GM12878 (cell line): ENCODE measurements around the gene ADGRL2. TPM values are rescaled to one million over a fixed set of nuclear protein-coding genes. Genes with fewer than 3 reads are reported as not detected.

ENCODE experiments used
- ATAC-seq: fragments of 200-7000 bp; cut with Tn5 transposase; 3 replicates; pipeline ENCODE4 v1.9.1; 2020; ENCODE audit warnings: mild to moderate bottlenecking, moderate library complexity
- BruUV-seq: library from RNA; stranded (reverse); fragments of 400-500 nt; replicated peaks from 2 replicates; lab custom pipeline; 2021; lab: Mats Ljungman, UMichigan
- CTCF ChIA-PET: fragments of 300-600 bp; sonication (Branson Sonifier 250); formaldehyde crosslinking; extraction: SDS; loops from one replicate; lab custom pipeline; 2021; ENCODE audit warnings: inconsistent platforms; lab: Yijun Ruan, JAX
- POLR2A ChIA-PET: fragments of 350-600 bp; formaldehyde crosslinking; extraction: SDS; loops from one replicate; lab custom pipeline; 2021; ENCODE audit warnings: inconsistent platforms; lab: Charles Lee
- RAD21 ChIA-PET: fragments of 300-600 bp; sonication (Branson Sonifier 250); formaldehyde crosslinking; loops from one replicate; lab custom pipeline; 2023; ENCODE audit warnings: antibody characterized with exemption; ENCODE audit not compliant: unreplicated experiment; lab: Charles Lee
- SMC1A ChIA-PET: fragments of 300-600 bp; sonication (Branson Sonifier 250); formaldehyde crosslinking; loops from one replicate; lab custom pipeline; 2023; ENCODE audit not compliant: unreplicated experiment, uncharacterized antibody; lab: Charles Lee
- DNase-seq: peaks from one replicate; pipeline ENCODE4 v3.0.0-alpha.2; 2011; ENCODE audit warnings: low read depth, low spot score
- FAIRE-seq: peaks from 3 replicates; lab custom pipeline; 2011; peaks lifted over from hg19 to GRCh38; lab: Jason Lieb, UNC
- H2AFZ ChIP-seq: 2 replicates; pipeline ENCODE4 v1.6.0; 2011; ENCODE audit warnings: low read depth, low read length, control low read depth; ENCODE audit not compliant: control insufficient read depth
- H3K27ac ChIP-seq: 2 replicates; pipeline ENCODE4 v1.5.1; 2011; ENCODE audit warnings: control low read depth; ENCODE audit not compliant: control insufficient read depth, insufficient read depth
- H3K27me3 ChIP-seq, 2 experiments: replicated peaks in 1 of 2; 2 replicates each; pipeline versions ENCODE4 v1.6.0 to v1.6.1; 2011; ENCODE audit warnings: low read length in 1 of 2; ENCODE audit not compliant: control insufficient read depth in 2 of 2, insufficient read depth in 2 of 2
- H3K36me3 ChIP-seq, 2 experiments: 2 replicates each; pipeline ENCODE4 v1.5.1; 2011; ENCODE audit warnings: low read length in 1 of 2; ENCODE audit not compliant: control insufficient read depth in 2 of 2, insufficient read depth in 2 of 2
- H3K4me1 ChIP-seq: 2 replicates; pipeline ENCODE4 v1.6.1; 2011; ENCODE audit warnings: mild to moderate bottlenecking, low read length, moderate library complexity, mixed read lengths; ENCODE audit not compliant: control insufficient read depth, insufficient read depth
- H3K4me2 ChIP-seq: 2 replicates; pipeline ENCODE4 v1.6.0; 2011; ENCODE audit warnings: control low read depth; ENCODE audit not compliant: control insufficient read depth, insufficient read depth
- H3K4me3 ChIP-seq: fragments of 200-600 bp; sonication (generic); 2 replicates; pipeline ENCODE4 v1.5.1; 2016
- H3K79me2 ChIP-seq: 2 replicates; pipeline ENCODE4 v1.6.0; 2011; ENCODE audit warnings: low read length; ENCODE audit not compliant: control insufficient read depth, insufficient read depth
- H3K9ac ChIP-seq: 2 replicates; pipeline ENCODE4 v1.8.0; 2011; ENCODE audit warnings: low read length, control low read depth, mixed read lengths; ENCODE audit not compliant: control insufficient read depth, insufficient read depth
- H3K9me3 ChIP-seq: replicated peaks from 3 replicates; pipeline ENCODE4 v1.5.1; 2011; ENCODE audit warnings: mild to moderate bottlenecking, low read length; ENCODE audit not compliant: control insufficient read depth, insufficient read depth
- H4K20me1 ChIP-seq: 2 replicates; pipeline ENCODE4 v1.6.0; 2011; ENCODE audit not compliant: control insufficient read depth, insufficient read depth
- ATF7 ChIP-seq: fragments of 450-650 bp; IDR thresholded peaks from 2 replicates; pipeline ENCODE4 v1.6.1; 2016; ENCODE audit warnings: low read depth, mild to moderate bottlenecking
- BHLHE40 ChIP-seq, 2 experiments: fragments of 450-650 bp in 1 of 2; IDR thresholded peaks; 2 replicates each; pipeline ENCODE4 v1.6.1; 2011 to 2017; ENCODE audit warnings: low read depth in 2 of 2, borderline replicate concordance in 1 of 2, improper control_type of control experiment in 1 of 2, low read length in 1 of 2, mild to moderate bottlenecking in 1 of 2
- FOXM1 ChIP-seq: IDR thresholded peaks from 2 replicates; pipeline ENCODE4 v1.6.1; 2012; ENCODE audit warnings: low read depth, mild to moderate bottlenecking, inconsistent platforms, low read length, moderate library complexity
- SREBF2 ChIP-seq: IDR thresholded peaks from 2 replicates; pipeline ENCODE4 v1.6.1; 2012; ENCODE audit warnings: mild to moderate bottlenecking, low read length
- TCF3 ChIP-seq: IDR thresholded peaks from 2 replicates; pipeline ENCODE4 v1.6.1; 2012; ENCODE audit warnings: low read depth, mild to moderate bottlenecking, low read length, borderline replicate concordance; ENCODE audit not compliant: insufficient read depth
- ZNF207 ChIP-seq: fragments of 450-650 bp; IDR thresholded peaks from 2 replicates; pipeline ENCODE4 v1.6.1; 2014; ENCODE audit warnings: antibody characterized with exemption, mild to moderate bottlenecking, borderline replicate concordance
- WGBS: methylation state at CpG from one replicate; pipeline ENCODE4 v1.1.6; 2016; ENCODE audit warnings: low lambda C conversion rate; ENCODE audit not compliant: insufficient replicate concordance, insufficient coverage; ENCODE audit errors: missing lambda C conversion rate; 5-methylcytosine and 5-hydroxymethylcytosine counted together
- in situ Hi-C: fragments of 300-500 bp; cut with MboI; formaldehyde crosslinking; loops from 9 replicates; pipeline ENCODE4 v1.14.3; 2018; ENCODE audit warnings: mixed read lengths
- intact Hi-C: fragments of 100-400 bp; cut with micrococcal nuclease; formaldehyde crosslinking; loops from one replicate; pipeline ENCODE4 v1.14.2; 2022; ENCODE audit not compliant: unreplicated experiment
- polyA plus RNA-seq, 11 experiments: library from polyadenylated mRNA; depleted of rRNA in 4 of 11; unstranded in 6 of 11; stranded (reverse) in 5 of 11; fragments of >200 nt; fragmentation: Nextera tagmentation in 4 of 11; fragmentation: Illumina TruSeq in 1 of 11; extraction: Ambion mirVana in 4 of 11; extraction: Trizol in 1 of 11; gene quantifications; 1 replicate in 1 of 11; 2 replicates in 10 of 11; pipeline versions ENCODE4 v1.2.1 to v1.2.3, GENCODE V29; 2011 to 2016; ENCODE audit warnings: inconsistent platforms in 2 of 11, missing spikeins in 2 of 11, low read depth in 1 of 11
- total RNA-seq, 4 experiments: library from RNA; depleted of rRNA in 3 of 4; stranded (reverse); fragments of >200 nt in 3 of 4; fragmentation: Illumina TruSeq in 1 of 4; extraction: Trizol in 1 of 4; gene quantifications; 2 replicates each; pipeline versions ENCODE4 v1.2.1 to v1.2.3, GENCODE V29; 2013 to 2021
- TF ChIP-seq, protein P1 (sequence below): fragments of 450-650 bp; IDR thresholded peaks from 2 replicates; pipeline ENCODE4 v1.6.1; 2018; ENCODE audit warnings: mild to moderate bottlenecking, low read depth, moderate library complexity; ENCODE audit not compliant: partially characterized antibody
- TF ChIP-seq, protein P2 (sequence below): fragments of 450-650 bp; formaldehyde crosslinking; IDR thresholded peaks from 2 replicates; pipeline ENCODE4 v1.4.0; 2022; ENCODE audit warnings: mild to moderate bottlenecking, moderate library complexity
- TF ChIP-seq, protein P3 (sequence below): fragments of 450-650 bp; IDR thresholded peaks from 2 replicates; pipeline ENCODE4 v1.6.1; 2018; ENCODE audit warnings: borderline replicate concordance, mild to moderate bottlenecking; ENCODE audit not compliant: partially characterized antibody
- TF ChIP-seq, protein P4 (sequence below): IDR thresholded peaks from 2 replicates; pipeline ENCODE4 v1.6.1; 2012; ENCODE audit warnings: low read depth, low read length, improper control_type of control experiment

Gene ADGRL2
- total and polyA plus RNA-seq, 10 of the 15 experiments (the other 5 are each of a cell fraction or from before 2014, with no cell fraction given), result 0.03 to 13.6 (median 0.21) TPM

DNA sequence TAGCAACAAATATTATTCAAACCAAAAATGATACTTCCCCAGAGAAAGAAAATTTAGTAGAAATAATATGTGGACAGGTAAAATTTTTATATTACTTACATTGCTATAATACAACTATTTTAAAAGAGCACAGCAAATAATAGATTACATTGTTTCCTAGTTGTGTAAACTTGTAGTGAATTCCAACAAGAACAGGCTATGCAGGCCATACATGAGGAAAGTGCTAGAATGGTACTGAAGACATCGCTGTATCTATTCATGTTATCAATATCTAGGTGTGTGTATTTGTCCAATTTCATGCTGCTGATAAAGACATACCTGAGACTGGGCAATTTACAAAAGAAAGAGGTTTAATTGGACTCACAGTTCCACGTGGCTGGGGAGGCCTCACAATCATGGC, 47.9 kb upstream of the ADGRL2 start:
- intact Hi-C loops (no loop called here), in situ Hi-C loops (no loop called here)
- no peaks in the 10 kb centered on the region for H3K9me3 ChIP-seq
- no peak overlapping the region for H2AFZ ChIP-seq
- H3K9ac ChIP-seq, result no peak overlapping the region
- H3K79me2 ChIP-seq, result no peaks in the 10 kb centered on the region
- ChIA-PET RAD21 (no interaction called here), SMC1A (interaction anchor here (1.5 to 12.9 kb wide), 2 partner anchors 9 to 200 kb away, joined by 8 to 407 read pairs; no protein-coding TSS in a partner anchor), CTCF (interaction anchor here (1.5 to 2.5 kb wide), 2 partner anchors 203 to 338 kb away, joined by 3 to 18 read pairs; no protein-coding TSS in a partner anchor), POLR2A (no interaction called here)
- no peaks in the 10 kb centered on the region for H3K4me1 ChIP-seq
- TF ChIP-seq, protein P1, sequence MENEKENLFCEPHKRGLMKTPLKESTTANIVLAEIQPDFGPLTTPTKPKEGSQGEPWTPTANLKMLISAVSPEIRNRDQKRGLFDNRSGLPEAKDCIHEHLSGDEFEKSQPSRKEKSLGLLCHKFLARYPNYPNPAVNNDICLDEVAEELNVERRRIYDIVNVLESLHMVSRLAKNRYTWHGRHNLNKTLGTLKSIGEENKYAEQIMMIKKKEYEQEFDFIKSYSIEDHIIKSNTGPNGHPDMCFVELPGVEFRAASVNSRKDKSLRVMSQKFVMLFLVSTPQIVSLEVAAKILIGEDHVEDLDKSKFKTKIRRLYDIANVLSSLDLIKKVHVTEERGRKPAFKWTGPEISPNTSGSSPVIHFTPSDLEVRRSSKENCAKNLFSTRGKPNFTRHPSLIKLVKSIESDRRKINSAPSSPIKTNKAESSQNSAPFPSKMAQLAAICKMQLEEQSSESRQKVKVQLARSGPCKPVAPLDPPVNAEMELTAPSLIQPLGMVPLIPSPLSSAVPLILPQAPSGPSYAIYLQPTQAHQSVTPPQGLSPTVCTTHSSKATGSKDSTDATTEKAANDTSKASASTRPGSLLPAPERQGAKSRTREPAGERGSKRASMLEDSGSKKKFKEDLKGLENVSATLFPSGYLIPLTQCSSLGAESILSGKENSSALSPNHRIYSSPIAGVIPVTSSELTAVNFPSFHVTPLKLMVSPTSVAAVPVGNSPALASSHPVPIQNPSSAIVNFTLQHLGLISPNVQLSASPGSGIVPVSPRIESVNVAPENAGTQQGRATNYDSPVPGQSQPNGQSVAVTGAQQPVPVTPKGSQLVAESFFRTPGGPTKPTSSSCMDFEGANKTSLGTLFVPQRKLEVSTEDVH, result no peak
- TF ChIP-seq SREBF2 (no peak), TCF3 (no peak), ZNF207 (no peak), ATF7 (no peak), BHLHE40 (IDR thresholded peaks at IDR 0.05; ENCODE audit: borderline replicate concordance in 1 of 2, low read depth in 2 of 2, low read length in 1 of 2) (no peak), FOXM1 (no peak)
- TF ChIP-seq, protein P2, sequence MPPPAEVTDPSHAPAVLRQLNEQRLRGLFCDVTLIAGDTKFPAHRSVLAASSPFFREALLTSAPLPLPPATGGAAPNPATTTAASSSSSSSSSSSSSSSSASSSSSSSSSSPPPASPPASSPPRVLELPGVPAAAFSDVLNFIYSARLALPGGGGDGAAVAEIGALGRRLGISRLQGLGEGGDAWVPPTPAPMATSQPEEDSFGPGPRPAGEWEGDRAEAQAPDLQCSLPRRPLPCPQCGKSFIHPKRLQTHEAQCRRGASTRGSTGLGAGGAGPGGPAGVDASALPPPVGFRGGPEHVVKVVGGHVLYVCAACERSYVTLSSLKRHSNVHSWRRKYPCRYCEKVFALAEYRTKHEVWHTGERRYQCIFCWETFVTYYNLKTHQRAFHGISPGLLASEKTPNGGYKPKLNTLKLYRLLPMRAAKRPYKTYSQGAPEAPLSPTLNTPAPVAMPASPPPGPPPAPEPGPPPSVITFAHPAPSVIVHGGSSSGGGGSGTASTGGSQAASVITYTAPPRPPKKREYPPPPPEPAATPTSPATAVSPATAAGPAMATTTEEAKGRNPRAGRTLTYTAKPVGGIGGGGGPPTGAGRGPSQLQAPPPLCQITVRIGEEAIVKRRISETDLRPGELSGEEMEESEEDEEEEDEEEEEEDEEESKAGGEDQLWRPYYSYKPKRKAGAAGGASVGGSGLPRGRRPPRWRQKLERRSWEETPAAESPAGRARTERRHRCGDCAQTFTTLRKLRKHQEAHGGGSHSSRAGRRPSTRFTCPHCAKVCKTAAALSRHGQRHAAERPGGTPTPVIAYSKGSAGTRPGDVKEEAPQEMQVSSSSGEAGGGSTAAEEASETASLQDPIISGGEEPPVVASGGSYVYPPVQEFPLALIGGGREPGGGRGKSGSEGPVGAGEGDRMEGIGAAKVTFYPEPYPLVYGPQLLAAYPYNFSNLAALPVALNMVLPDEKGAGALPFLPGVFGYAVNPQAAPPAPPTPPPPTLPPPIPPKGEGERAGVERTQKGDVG (CRISPR knock-in tag), result no peak
- TF ChIP-seq, protein P3, sequence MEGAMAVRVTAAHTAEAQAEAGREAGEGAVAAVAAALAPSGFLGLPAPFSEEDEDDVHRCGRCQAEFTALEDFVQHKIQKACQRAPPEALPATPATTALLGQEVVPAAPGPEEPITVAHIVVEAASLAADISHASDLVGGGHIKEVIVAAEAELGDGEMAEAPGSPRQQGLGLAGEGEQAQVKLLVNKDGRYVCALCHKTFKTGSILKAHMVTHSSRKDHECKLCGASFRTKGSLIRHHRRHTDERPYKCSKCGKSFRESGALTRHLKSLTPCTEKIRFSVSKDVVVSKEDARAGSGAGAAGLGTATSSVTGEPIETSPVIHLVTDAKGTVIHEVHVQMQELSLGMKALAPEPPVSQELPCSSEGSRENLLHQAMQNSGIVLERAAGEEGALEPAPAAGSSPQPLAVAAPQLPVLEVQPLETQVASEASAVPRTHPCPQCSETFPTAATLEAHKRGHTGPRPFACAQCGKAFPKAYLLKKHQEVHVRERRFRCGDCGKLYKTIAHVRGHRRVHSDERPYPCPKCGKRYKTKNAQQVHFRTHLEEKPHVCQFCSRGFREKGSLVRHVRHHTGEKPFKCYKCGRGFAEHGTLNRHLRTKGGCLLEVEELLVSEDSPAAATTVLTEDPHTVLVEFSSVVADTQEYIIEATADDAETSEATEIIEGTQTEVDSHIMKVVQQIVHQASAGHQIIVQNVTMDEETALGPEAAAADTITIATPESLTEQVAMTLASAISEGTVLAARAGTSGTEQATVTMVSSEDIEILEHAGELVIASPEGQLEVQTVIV, result no peak
- TF ChIP-seq, protein P4, sequence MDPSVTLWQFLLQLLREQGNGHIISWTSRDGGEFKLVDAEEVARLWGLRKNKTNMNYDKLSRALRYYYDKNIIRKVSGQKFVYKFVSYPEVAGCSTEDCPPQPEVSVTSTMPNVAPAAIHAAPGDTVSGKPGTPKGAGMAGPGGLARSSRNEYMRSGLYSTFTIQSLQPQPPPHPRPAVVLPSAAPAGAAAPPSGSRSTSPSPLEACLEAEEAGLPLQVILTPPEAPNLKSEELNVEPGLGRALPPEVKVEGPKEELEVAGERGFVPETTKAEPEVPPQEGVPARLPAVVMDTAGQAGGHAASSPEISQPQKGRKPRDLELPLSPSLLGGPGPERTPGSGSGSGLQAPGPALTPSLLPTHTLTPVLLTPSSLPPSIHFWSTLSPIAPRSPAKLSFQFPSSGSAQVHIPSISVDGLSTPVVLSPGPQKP, result no peak
- no peak for DNase-seq
- no peaks in the 10 kb centered on the region for H3K36me3 ChIP-seq
- no peak overlapping the region for H3K4me2 ChIP-seq
- H4K20me1 ChIP-seq, result no peaks in the 10 kb centered on the region; the same call in 1 of the 2 replicates
- no peak for FAIRE-seq
- H3K27me3 ChIP-seq, result no peaks in the 10 kb centered on the region
- 0% methylated on average over 2 of the region's 2 CpGs for WGBS
- H3K27ac ChIP-seq, result no peak overlapping the region
- H3K4me3 ChIP-seq, result no peak overlapping the region
- no TSS peak for BruUV-seq
- no peak for ATAC-seq
